NCI-H1092 (cell line): Measurements from ENCODE around the gene RSAD2.
"Not testable (repeated sequence)": the region's sequence is repeated elsewhere in the genome, so short reads cannot be mapped to it uniquely, and the experiment has no call there.

Experiments
- DNase-seq: peaks from one replicate; lab custom pipeline; 2025; lab: John Stamatoyannopoulos, UW

Gene RSAD2

GRCh38 chr2:6864231-6864754, 13.3 kb upstream of the RSAD2 start:
- no peak for DNase-seq

- DNase-seq = no peak
Observed at GRCh38 chr2:6864923-6865345, 12.6 kb upstream of the RSAD2 start.

- DNase-seq = peak; percentile 34
Observed at GRCh38 chr2:6865346-6866274, 12.0 kb upstream of the RSAD2 start, which contains the start of gene CMPK2. TSS of gene CMPK2 (minus strand) at chr2:6865907. CDS start at chr2:6865696, 211 bp downstream.

- DNase-seq = peak; percentile 7
Observed at GRCh38 chr2:6866275-6866671, 11.3 kb upstream of the RSAD2 start.

GRCh38 chr2:6866982-6867381, 10.6 kb upstream of the RSAD2 start:
- DNase-seq = no peak

GRCh38 chr2:6872394-6872793, 5.2 kb upstream of the RSAD2 start:
- no peak for DNase-seq

- no peak for DNase-seq
Observed at GRCh38 chr2:6874032-6874431, 3.5 kb upstream of the RSAD2 start.

- no peak for DNase-seq
Observed at GRCh38 chr2:6876309-6876708, 1.3 kb upstream of the RSAD2 start.

GRCh38 chr2:6878549-6878948, 972 bp downstream of the RSAD2 start:
- no peak for DNase-seq

- no peak for DNase-seq
Observed at GRCh38 chr2:6879011-6879410, 1.4 kb downstream of the RSAD2 start.

- no peak for DNase-seq
Observed at GRCh38 chr2:6880200-6880733, 2.7 kb downstream of the RSAD2 start.

GRCh38 chr2:6881046-6881445, 3.5 kb downstream of the RSAD2 start:
- DNase-seq = no peak

GRCh38 chr2:6881516-6881915, 3.9 kb downstream of the RSAD2 start:
- DNase-seq = no peak

GRCh38 chr2:6883448-6884122, 6.0 kb downstream of the RSAD2 start:
- no peak for DNase-seq

- no peak for DNase-seq
Observed at GRCh38 chr2:6885551-6885950, 8.0 kb downstream of the RSAD2 start.

GRCh38 chr2:6885968-6886367, 8.4 kb downstream of the RSAD2 start:
- DNase-seq = no peak

- DNase-seq = no peak
Observed at GRCh38 chr2:6887751-6888192, 10.2 kb downstream of the RSAD2 start.

GRCh38 chr2:6888724-6889123, 11.1 kb downstream of the RSAD2 start:
- DNase-seq = no peak

- no peak for DNase-seq
Observed at GRCh38 chr2:6893876-6894482, 16.4 kb downstream of the RSAD2 start.

- DNase-seq = peak; percentile 7
Observed at GRCh38 chr2:6896930-6897759, 19.6 kb downstream of the RSAD2 start.

- not testable (repeated sequence) for DNase-seq
Observed at GRCh38 chr2:6902581-6902980, 25.0 kb downstream of the RSAD2 start.
